CD4-positive, alpha-beta T cell treated with Interferon alpha-2 for 1 hour (primary cell): ENCODE data around the gene PPARA.

Experiments
- DNase-seq, 2 donors: peaks; one replicate each; pipeline ENCODE4 v3.0.0-alpha.2; 2020 to 2022

PPARA gene

GRCh38 chr22:46114518-46115387 lies 35.6 kb upstream of the PPARA start:
- no peak for DNase-seq

GRCh38 chr22:46115388-46115678 lies 35.0 kb upstream of the PPARA start:
- DNase-seq, result no peak

GRCh38 chr22:46115755-46116490 lies 34.4 kb upstream of the PPARA start:
- DNase-seq, result no peak

- peak; percentile 85 to 89 for DNase-seq
Observed at GRCh38 chr22:46116491-46116958, 33.8 kb upstream of the PPARA start.

GRCh38 chr22:46117206-46118199 lies 32.8 kb upstream of the PPARA start:
- DNase-seq, result no peak

GRCh38 chr22:46119093-46119728 lies 31.1 kb upstream of the PPARA start:
- no peak for DNase-seq

GRCh38 chr22:46119729-46120419 lies 30.5 kb upstream of the PPARA start:
- DNase-seq, result no peak

GRCh38 chr22:46120420-46120737 lies 29.9 kb upstream of the PPARA start:
- DNase-seq, result no peak

- DNase-seq, result no peak
Observed at GRCh38 chr22:46121079-46121478, 29.2 kb upstream of the PPARA start.

GRCh38 chr22:46121523-46122287 lies 28.6 kb upstream of the PPARA start:
- DNase-seq, result no peak

- DNase-seq, result peak; percentile 54 to 70
Observed at GRCh38 chr22:46122511-46122971, 27.8 kb upstream of the PPARA start.

GRCh38 chr22:46122980-46123693 lies 27.2 kb upstream of the PPARA start:
- DNase-seq, result no peak

- DNase-seq, result no peak
Observed at GRCh38 chr22:46123694-46124382, 26.5 kb upstream of the PPARA start.

- no peak for DNase-seq
Observed at GRCh38 chr22:46124383-46125144, 25.8 kb upstream of the PPARA start.

GRCh38 chr22:46125311-46125710 lies 25.0 kb upstream of the PPARA start:
- DNase-seq, result no peak

GRCh38 chr22:46125816-46126765 lies 24.2 kb upstream of the PPARA start:
- no peak for DNase-seq

- no peak for DNase-seq
Observed at GRCh38 chr22:46126853-46127385, 23.4 kb upstream of the PPARA start.
